HepG2 (cell line): ENCODE data around the gene BMAL1. TPM values are rescaled to one million over a fixed set of nuclear protein-coding genes. Genes with fewer than 3 reads are reported as not detected.

Experiments
- ATAC-seq: fragments of 200-7000 bp; cut with Tn5 transposase; 3 replicates; pipeline ENCODE4 v1.9.1; 2020; ENCODE audit warnings: mild to moderate bottlenecking, moderate library complexity
- BruUV-seq: library from RNA; stranded (reverse); fragments of 400-500 nt; replicated peaks from 2 replicates; lab custom pipeline; 2021; lab: Mats Ljungman, UMichigan
- CTCF ChIA-PET: fragments of 300-600 bp; formaldehyde crosslinking; extraction: SDS; loops from one replicate; lab custom pipeline; 2021; ENCODE audit warnings: low total read pairs, inconsistent platforms, low intra/inter-chr PET ratio; lab: Yijun Ruan, JAX
- POLR2A ChIA-PET: fragments of 350-600 bp; sonication (Branson Sonifier 250); formaldehyde crosslinking; loops from one replicate; lab custom pipeline; 2020; ENCODE audit warnings: antibody characterized with exemption, inconsistent platforms; lab: Yijun Ruan, JAX
- DNase-seq: peaks from one replicate; pipeline ENCODE4 v3.0.0-alpha.2; 2015; ENCODE audit warnings: low spot score
- FAIRE-seq: peaks from 3 replicates; lab custom pipeline; 2011; peaks lifted over from hg19 to GRCh38; lab: Jason Lieb, UNC
- H2AFZ ChIP-seq: one replicate; pipeline ENCODE4 v1.6.1; 2011; ENCODE audit warnings: low read length, inconsistent platforms
- H3K27ac ChIP-seq: fragments of 300-600 bp; 3 replicates; pipeline ENCODE4 v1.8.0; 2011; ENCODE audit warnings: mixed run types, mild to moderate bottlenecking, mixed read lengths, low read length, inconsistent platforms; ENCODE audit not compliant: insufficient read depth; ENCODE audit errors: extremely low read length
- H3K27me3 ChIP-seq, 2 experiments: fragments of 200-600 bp in 1 of 2; 2 replicates in 1 of 2; 3 replicates in 1 of 2; pipeline versions ENCODE4 v1.6.0 to v1.8.0; 2011; ENCODE audit warnings: low read length in 2 of 2, mild to moderate bottlenecking in 2 of 2, moderate library complexity in 2 of 2, inconsistent platforms in 1 of 2; ENCODE audit not compliant: insufficient read depth in 2 of 2, control insufficient read depth in 1 of 2
- H3K36me3 ChIP-seq, 2 experiments: fragments of 200-600 bp in 1 of 2; replicated peaks in 1 of 2; 2 replicates in 1 of 2; 3 replicates in 1 of 2; pipeline versions ENCODE4 v1.5.1 to v1.8.0; 2011; ENCODE audit warnings: low read length in 2 of 2, inconsistent platforms in 1 of 2; ENCODE audit not compliant: insufficient read depth in 2 of 2, control insufficient read depth in 1 of 2
- H3K4me1 ChIP-seq: 2 replicates; pipeline ENCODE4 v1.5.1; 2012; ENCODE audit warnings: low read length, inconsistent platforms; ENCODE audit not compliant: insufficient read depth
- H3K4me2 ChIP-seq: 2 replicates; pipeline ENCODE4 v1.6.0; 2011; ENCODE audit warnings: low read depth, low read length, inconsistent platforms
- H3K4me3 ChIP-seq, 3 experiments: fragments of 200-600 bp in 1 of 3; sonication (generic), shearing (Covaris generic) in 1 of 3; replicated peaks in 1 of 3; 2 replicates each; pipeline ENCODE4 v1.5.1; 2011 to 2016; ENCODE audit warnings: low read length in 3 of 3, inconsistent platforms in 2 of 3, low read depth in 2 of 3, mild to moderate bottlenecking in 2 of 3, control low read depth in 1 of 3, mixed read lengths in 1 of 3; ENCODE audit not compliant: insufficient read depth in 1 of 3
- H3K79me2 ChIP-seq: one replicate; pipeline ENCODE4 v1.6.1; 2011; ENCODE audit warnings: low read length, inconsistent platforms; ENCODE audit not compliant: insufficient read depth
- H3K9ac ChIP-seq: 2 replicates; pipeline ENCODE4 v1.6.0; 2011; ENCODE audit warnings: mild to moderate bottlenecking, low read depth, low read length, inconsistent platforms; ENCODE audit not compliant: insufficient read depth
- H3K9me3 ChIP-seq: 2 replicates; pipeline ENCODE4 v1.5.1; 2012; ENCODE audit warnings: mild to moderate bottlenecking, low read length
- H4K20me1 ChIP-seq: 2 replicates; pipeline ENCODE4 v1.6.0; 2011; ENCODE audit warnings: inconsistent platforms, mild to moderate bottlenecking, low read length, moderate library complexity; ENCODE audit not compliant: insufficient read depth
- CEBPG ChIP-seq: IDR thresholded peaks from 2 replicates; pipeline ENCODE4 v1.6.1; 2016
- FOXA3 ChIP-seq: IDR thresholded peaks from 2 replicates; pipeline ENCODE4 v1.6.1; 2016; ENCODE audit warnings: missing genetic modification reagents, missing compliant biosample characterization
- FOXJ3 ChIP-seq: sonication (generic); formaldehyde crosslinking; IDR thresholded peaks from 2 replicates; pipeline ENCODE4 v1.4.0; 2020; ENCODE audit warnings: missing genetic modification reagents, mild to moderate bottlenecking, borderline replicate concordance
- HOXA7 ChIP-seq: sonication (generic); formaldehyde crosslinking; IDR thresholded peaks from 2 replicates; pipeline ENCODE4 v1.8.1; 2022; ENCODE audit warnings: mild to moderate bottlenecking, missing genetic modification reagents, moderate library complexity
- MEIS2 ChIP-seq: sonication (generic); formaldehyde crosslinking; IDR thresholded peaks from 2 replicates; pipeline ENCODE4 v1.9.0; 2021; ENCODE audit warnings: mild to moderate bottlenecking, missing genetic modification reagents
- MYC ChIP-seq: sonication (generic); formaldehyde crosslinking; IDR thresholded peaks from 2 replicates; pipeline ENCODE4 v1.9.0; 2021; ENCODE audit warnings: missing genetic modification reagents, borderline replicate concordance
- NFE2L1 ChIP-seq: sonication (generic); formaldehyde crosslinking; IDR thresholded peaks from 2 replicates; pipeline ENCODE4 v1.4.0; 2020; ENCODE audit warnings: missing genetic modification reagents, mild to moderate bottlenecking, borderline replicate concordance
- PHF20 ChIP-seq: sonication (generic); formaldehyde crosslinking; IDR thresholded peaks from 2 replicates; pipeline ENCODE4 v1.5.0; 2020; ENCODE audit warnings: mild to moderate bottlenecking, missing genetic modification reagents
- POLR2A ChIP-seq, 2 experiments: IDR thresholded peaks; 2 replicates each; pipeline ENCODE4 v1.6.1; 2011; ENCODE audit warnings: low read depth in 2 of 2, low read length in 2 of 2, mild to moderate bottlenecking in 1 of 2, moderate library complexity in 1 of 2; ENCODE audit not compliant: insufficient read depth in 1 of 2
- SRSF4 ChIP-seq: fragments of 200-400 bp; formaldehyde crosslinking; IDR thresholded peaks from one replicate; pipeline ENCODE4 v1.6.1; 2018; ENCODE audit warnings: mild to moderate bottlenecking, low read depth, low read length, moderate library complexity; ENCODE audit not compliant: poor library complexity, severe bottlenecking
- TBX2 ChIP-seq: sonication (generic); formaldehyde crosslinking; IDR thresholded peaks from 2 replicates; pipeline ENCODE4 v1.5.0; 2020; ENCODE audit warnings: missing genetic modification reagents, mild to moderate bottlenecking, borderline replicate concordance
- ZBTB21 ChIP-seq: sonication (generic); formaldehyde crosslinking; IDR thresholded peaks from 2 replicates; pipeline ENCODE4 v1.4.0; 2020; ENCODE audit warnings: missing genetic modification reagents
- ZBTB8A ChIP-seq: sonication (generic); formaldehyde crosslinking; IDR thresholded peaks from 2 replicates; pipeline ENCODE4 v1.4.0; 2020; ENCODE audit warnings: mild to moderate bottlenecking, low read depth, missing genetic modification reagents, borderline replicate concordance
- ZNF326 ChIP-seq: sonication (generic); formaldehyde crosslinking; IDR thresholded peaks from 2 replicates; pipeline ENCODE4 v1.4.0; 2020; ENCODE audit warnings: missing genetic modification reagents, borderline replicate concordance
- ZNF335 ChIP-seq: sonication (generic); formaldehyde crosslinking; IDR thresholded peaks from 2 replicates; pipeline ENCODE4 v1.4.0; 2020; ENCODE audit warnings: missing genetic modification reagents
- ZNF777 ChIP-seq: sonication (generic); formaldehyde crosslinking; IDR thresholded peaks from 2 replicates; pipeline ENCODE4 v1.4.0; 2020; ENCODE audit warnings: missing genetic modification reagents
- ZZZ3 ChIP-seq: sonication (generic); formaldehyde crosslinking; IDR thresholded peaks from 2 replicates; pipeline ENCODE4 v1.4.0; 2020; ENCODE audit warnings: missing genetic modification reagents, mild to moderate bottlenecking, borderline replicate concordance
- WGBS: methylation state at CpG from one replicate; pipeline ENCODE4 v1.1.6; 2017; ENCODE audit warnings: low lambda C conversion rate; 5-methylcytosine and 5-hydroxymethylcytosine counted together
- in situ Hi-C: cut with HindIII; loops from 2 replicates; pipeline ENCODE4 v1.10.0; 2017; ENCODE audit warnings: low pct_unique_long_range_greater_than_20kb; ENCODE audit not compliant: extremely low pct_ligation_motif_present
- intact Hi-C: fragments of 100-400 bp; cut with micrococcal nuclease; formaldehyde crosslinking; loops from one replicate; pipeline ENCODE4 v1.10.0; 2022; ENCODE audit not compliant: unreplicated experiment
- polyA plus RNA-seq, 8 experiments: library from polyadenylated mRNA; depleted of rRNA in 3 of 8; stranded (reverse) in 7 of 8; unstranded in 1 of 8; fragments of >200 nt; fragmentation: Illumina TruSeq in 4 of 8; extraction: Trizol in 4 of 8; gene quantifications; 2 replicates each; pipeline versions ENCODE4 v1.2.1 to v1.2.3, GENCODE V29; 2011 to 2016; ENCODE audit warnings: low read depth in 4 of 8, missing spikeins in 1 of 8, mixed read lengths in 1 of 8; ENCODE audit not compliant: insufficient read depth in 1 of 8
- total RNA-seq, 5 experiments: library from RNA; depleted of rRNA; stranded (reverse); fragments of >200 nt; fragmentation: Illumina TruSeq; extraction: Trizol; gene quantifications; 2 replicates each; pipeline ENCODE4 v1.2.3, GENCODE V29; 2016; ENCODE audit warnings: low read depth in 1 of 5
- TF ChIP-seq, protein P1 (sequence below): sonication (generic); formaldehyde crosslinking; IDR thresholded peaks from 2 replicates; pipeline ENCODE4 v1.4.0; 2020; ENCODE audit warnings: missing genetic modification reagents
- TF ChIP-seq, protein P2 (sequence below): sonication (generic); formaldehyde crosslinking; IDR thresholded peaks from 2 replicates; pipeline ENCODE4 v1.4.0; 2020; ENCODE audit warnings: missing genetic modification reagents
- TF ChIP-seq, protein P3 (sequence below): sonication (generic); formaldehyde crosslinking; IDR thresholded peaks from 2 replicates; pipeline ENCODE4 v1.5.0; 2020; ENCODE audit warnings: missing genetic modification reagents, mild to moderate bottlenecking, borderline replicate concordance

The BMAL1 gene
- total and polyA plus RNA-seq, 2 of the 13 experiments (the other 11 are each of a cell fraction or from before 2014, with no cell fraction given), result 4.5 to 4.8 TPM

DNA sequence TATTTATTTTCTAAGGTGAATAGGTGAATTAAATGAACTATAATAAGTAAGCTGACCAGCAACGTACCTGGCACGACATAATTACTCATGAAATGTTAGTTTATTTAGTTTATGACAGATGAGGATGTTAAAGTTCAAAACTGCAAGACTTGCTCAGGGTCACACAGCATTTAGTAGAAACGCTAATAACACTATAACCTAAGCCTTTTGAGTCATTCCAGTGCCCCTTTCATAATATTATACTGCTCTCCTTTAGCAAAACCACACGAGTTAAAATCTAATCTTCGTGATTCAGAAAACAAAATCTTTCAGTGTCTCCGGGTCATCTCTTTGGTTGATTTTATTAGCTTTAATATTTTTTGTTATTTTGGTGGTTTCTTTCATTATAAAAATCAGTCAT, 145.8 kb downstream of the BMAL1 start:
- FAIRE-seq (no peak), ATAC-seq (no peak), DNase-seq (no peak)
- no peaks in the 10 kb centered on the region for H4K20me1 ChIP-seq
- no peak for TF ChIP-seq ZZZ3 (CRISPR knock-in tag)
- no peak for TF ChIP-seq FOXJ3 (CRISPR knock-in tag)
- TF ChIP-seq CEBPG (CRISPR knock-in tag), result no peak
- no peak for TF ChIP-seq ZNF326
- no peak for TF ChIP-seq MYC (CRISPR knock-in tag)
- TF ChIP-seq, protein P1, sequence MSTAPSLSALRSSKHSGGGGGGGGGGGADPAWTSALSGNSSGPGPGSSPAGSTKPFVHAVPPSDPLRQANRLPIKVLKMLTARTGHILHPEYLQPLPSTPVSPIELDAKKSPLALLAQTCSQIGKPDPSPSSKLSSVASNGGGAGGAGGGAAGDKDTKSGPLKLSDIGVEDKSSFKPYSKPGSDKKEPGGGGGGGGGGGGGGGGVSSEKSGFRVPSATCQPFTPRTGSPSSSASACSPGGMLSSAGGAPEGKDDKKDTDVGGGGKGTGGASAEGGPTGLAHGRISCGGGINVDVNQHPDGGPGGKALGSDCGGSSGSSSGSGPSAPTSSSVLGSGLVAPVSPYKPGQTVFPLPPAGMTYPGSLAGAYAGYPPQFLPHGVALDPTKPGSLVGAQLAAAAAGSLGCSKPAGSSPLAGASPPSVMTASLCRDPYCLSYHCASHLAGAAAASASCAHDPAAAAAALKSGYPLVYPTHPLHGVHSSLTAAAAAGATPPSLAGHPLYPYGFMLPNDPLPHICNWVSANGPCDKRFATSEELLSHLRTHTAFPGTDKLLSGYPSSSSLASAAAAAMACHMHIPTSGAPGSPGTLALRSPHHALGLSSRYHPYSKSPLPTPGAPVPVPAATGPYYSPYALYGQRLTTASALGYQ, result no peak
- TF ChIP-seq PHF20, result no peak
- TF ChIP-seq, protein P2, sequence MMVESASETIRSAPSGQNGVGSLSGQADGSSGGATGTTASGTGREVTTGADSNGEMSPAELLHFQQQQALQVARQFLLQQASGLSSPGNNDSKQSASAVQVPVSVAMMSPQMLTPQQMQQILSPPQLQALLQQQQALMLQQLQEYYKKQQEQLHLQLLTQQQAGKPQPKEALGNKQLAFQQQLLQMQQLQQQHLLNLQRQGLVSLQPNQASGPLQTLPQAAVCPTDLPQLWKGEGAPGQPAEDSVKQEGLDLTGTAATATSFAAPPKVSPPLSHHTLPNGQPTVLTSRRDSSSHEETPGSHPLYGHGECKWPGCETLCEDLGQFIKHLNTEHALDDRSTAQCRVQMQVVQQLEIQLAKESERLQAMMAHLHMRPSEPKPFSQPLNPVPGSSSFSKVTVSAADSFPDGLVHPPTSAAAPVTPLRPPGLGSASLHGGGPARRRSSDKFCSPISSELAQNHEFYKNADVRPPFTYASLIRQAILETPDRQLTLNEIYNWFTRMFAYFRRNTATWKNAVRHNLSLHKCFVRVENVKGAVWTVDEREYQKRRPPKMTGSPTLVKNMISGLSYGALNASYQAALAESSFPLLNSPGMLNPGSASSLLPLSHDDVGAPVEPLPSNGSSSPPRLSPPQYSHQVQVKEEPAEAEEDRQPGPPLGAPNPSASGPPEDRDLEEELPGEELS (CRISPR knock-in tag), result no peak
- TF ChIP-seq ZNF335 (CRISPR knock-in tag), result no peak
- TF ChIP-seq ZBTB21 (CRISPR knock-in tag), result no peak
- no peak for TF ChIP-seq SRSF4
- no peak for TF ChIP-seq ZBTB8A (CRISPR knock-in tag)
- no peak for TF ChIP-seq MEIS2 (CRISPR knock-in tag)
- TF ChIP-seq POLR2A (IDR thresholded peaks at IDR 0.05; ENCODE audit: insufficient read depth in 1 of 2, low read depth in 2 of 2, low read length in 2 of 2), result no peak
- no peak for TF ChIP-seq NFE2L1
- TF ChIP-seq ZNF777, result no peak
- TF ChIP-seq FOXA3 (CRISPR knock-in tag), result no peak
- TF ChIP-seq HOXA7 (CRISPR knock-in tag), result no peak
- TF ChIP-seq TBX2, result no peak
- TF ChIP-seq, protein P3, sequence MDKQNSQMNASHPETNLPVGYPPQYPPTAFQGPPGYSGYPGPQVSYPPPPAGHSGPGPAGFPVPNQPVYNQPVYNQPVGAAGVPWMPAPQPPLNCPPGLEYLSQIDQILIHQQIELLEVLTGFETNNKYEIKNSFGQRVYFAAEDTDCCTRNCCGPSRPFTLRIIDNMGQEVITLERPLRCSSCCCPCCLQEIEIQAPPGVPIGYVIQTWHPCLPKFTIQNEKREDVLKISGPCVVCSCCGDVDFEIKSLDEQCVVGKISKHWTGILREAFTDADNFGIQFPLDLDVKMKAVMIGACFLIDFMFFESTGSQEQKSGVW (CRISPR knock-in tag), result no peak
- H3K9ac ChIP-seq, result no peak overlapping the region
- H3K4me2 ChIP-seq, result no peak overlapping the region
- peaks cover 18% of the 10 kb centered on the region for H3K9me3 ChIP-seq
- H3K4me1 ChIP-seq, result peaks cover 9% of the 10 kb centered on the region; the same call in 1 of the 2 replicates
- intact Hi-C loops, result no loop called here
- H3K4me3 ChIP-seq, result no peak overlapping the region
- H3K36me3 ChIP-seq, result no peaks in the 10 kb centered on the region
- ChIA-PET POLR2A (no interaction called here), CTCF (no interaction called here)
- WGBS, result 92% methylated on average over 6 of the region's 6 CpGs
- no peak overlapping the region for H3K27ac ChIP-seq
- H3K79me2 ChIP-seq, result peaks cover 3% of the 10 kb centered on the region
- no peak overlapping the region for H2AFZ ChIP-seq
- no peaks in the 10 kb centered on the region for H3K27me3 ChIP-seq
- in situ Hi-C loops, result no loop called here
- no TSS peak for BruUV-seq
